ENCODE data around the gene RPL10A.

DNA sequence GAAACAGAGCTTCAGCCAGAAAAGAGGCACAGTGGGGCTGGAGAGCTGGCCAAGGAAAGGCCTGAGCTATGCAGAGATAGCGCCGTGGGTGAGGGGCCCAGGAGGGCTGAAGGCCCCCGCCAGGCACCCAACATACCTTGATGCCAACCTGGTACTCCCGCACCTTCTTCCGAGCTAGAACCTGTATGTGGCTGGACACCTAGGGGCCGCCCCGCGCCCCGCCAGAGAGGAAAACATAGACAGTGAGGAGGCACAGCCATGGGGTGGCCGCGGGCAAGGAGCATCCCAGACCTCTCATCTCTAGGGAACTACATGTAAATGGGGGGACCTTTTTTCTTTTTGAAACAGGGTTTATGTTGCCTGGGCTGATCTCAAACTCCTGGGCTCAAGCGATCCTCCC is 12.0 kb downstream of the RPL10A start:
- TF ChIP-seq, protein P1, sequence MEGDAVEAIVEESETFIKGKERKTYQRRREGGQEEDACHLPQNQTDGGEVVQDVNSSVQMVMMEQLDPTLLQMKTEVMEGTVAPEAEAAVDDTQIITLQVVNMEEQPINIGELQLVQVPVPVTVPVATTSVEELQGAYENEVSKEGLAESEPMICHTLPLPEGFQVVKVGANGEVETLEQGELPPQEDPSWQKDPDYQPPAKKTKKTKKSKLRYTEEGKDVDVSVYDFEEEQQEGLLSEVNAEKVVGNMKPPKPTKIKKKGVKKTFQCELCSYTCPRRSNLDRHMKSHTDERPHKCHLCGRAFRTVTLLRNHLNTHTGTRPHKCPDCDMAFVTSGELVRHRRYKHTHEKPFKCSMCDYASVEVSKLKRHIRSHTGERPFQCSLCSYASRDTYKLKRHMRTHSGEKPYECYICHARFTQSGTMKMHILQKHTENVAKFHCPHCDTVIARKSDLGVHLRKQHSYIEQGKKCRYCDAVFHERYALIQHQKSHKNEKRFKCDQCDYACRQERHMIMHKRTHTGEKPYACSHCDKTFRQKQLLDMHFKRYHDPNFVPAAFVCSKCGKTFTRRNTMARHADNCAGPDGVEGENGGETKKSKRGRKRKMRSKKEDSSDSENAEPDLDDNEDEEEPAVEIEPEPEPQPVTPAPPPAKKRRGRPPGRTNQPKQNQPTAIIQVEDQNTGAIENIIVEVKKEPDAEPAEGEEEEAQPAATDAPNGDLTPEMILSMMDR (conservative IDR thresholded peaks at IDR 0.05), result no peak
- TF ChIP-seq ZFX (IDR thresholded peaks at IDR 0.05), result no peak

Data from C4-2B (cell line).